Measurements from ENCODE around the gene FRG2. TPM values are rescaled to one million over a fixed set of nuclear protein-coding genes. Genes with fewer than 3 reads are reported as not detected.
A peak's percentile ranks its signal among the peaks of the same experiment; 100 is the strongest.
"Not testable (repeated sequence)": the region's sequence is repeated elsewhere in the genome, so short reads cannot be mapped to it uniquely, and the experiment has no call there.

The FRG2 gene
- polyA plus RNA-seq, 1 donor (not counting 4 experiments of a cell fraction or from before 2014, with no cell fraction given) = not detected

DNA sequence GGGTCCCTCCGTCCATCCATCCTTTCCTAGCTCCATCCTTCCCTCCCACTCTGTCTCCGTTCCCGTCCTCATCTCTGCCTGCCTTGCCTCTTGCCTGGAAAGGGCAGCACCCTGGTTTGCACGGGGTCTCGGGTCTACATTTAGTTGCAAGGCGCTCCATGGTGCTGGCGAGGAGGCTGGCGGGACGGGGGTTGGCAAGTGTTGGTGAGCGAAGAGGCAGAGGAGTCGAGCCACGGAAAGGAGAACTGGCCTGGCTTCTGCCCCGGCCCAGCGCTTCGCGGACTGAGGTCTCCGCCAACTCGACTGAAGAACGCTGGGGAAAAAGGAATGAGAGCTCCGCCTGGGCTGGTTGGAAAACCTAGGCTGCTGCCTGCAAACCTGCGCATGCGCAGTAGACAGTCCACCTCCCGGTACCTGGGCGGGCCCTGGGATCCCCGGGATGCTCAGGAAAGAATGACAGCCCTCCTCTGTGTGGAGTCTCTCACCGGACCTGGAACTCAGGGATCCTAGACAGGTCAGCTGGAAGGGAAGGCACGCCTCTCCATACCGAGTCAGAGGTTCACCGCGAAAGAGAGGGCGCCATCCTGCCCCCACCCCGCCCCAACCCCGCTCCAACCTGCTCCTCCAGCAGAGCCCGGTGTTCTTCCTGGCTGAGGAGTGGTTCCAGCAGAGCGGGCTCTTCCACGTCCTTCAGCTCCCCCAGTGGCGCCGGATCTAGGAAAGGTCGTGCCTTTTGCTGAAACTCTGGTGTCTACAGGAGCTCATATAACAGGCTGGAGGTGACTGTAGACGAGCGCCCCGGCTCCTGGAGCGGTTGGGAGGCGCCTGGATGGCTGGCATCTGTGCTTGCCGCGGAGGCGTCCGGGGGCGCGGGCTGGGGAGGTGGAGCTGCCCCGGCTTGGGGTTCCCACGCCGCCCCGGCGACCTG lies 6.0 kb downstream of the FRG2 start:
- no peaks in the 10 kb centered on the region for H3K4me1 ChIP-seq (ENCODE audit: control insufficient read depth, extremely low read depth, insufficient read depth, low read length)
- H3K79me2 ChIP-seq (ENCODE audit: control insufficient read depth, insufficient read depth, low read length) = no peaks in the 10 kb centered on the region
- no peak overlapping the region for H3K9ac ChIP-seq (ENCODE audit: control insufficient read depth, extremely low read depth, insufficient read depth, low read length)
- no peaks in the 10 kb centered on the region for H3K9me1 ChIP-seq (ENCODE audit: control insufficient read depth, extremely low read depth, insufficient read depth, low read length)
- H3K27me3 ChIP-seq (ENCODE audit: control insufficient read depth, extremely low read depth, insufficient read depth, low read length) = peaks cover 54% of the 10 kb centered on the region
- peaks cover 4% of the 10 kb centered on the region for H3K9me3 ChIP-seq (ENCODE audit: control insufficient read depth, low read depth, low read length)
- H3K36me3 ChIP-seq (ENCODE audit: control insufficient read depth in 2 of 2, extremely low read depth in 1 of 2, insufficient read depth in 2 of 2, low read length in 2 of 2) = no peaks in the 10 kb centered on the region
- H2AFZ ChIP-seq (ENCODE audit: control insufficient read depth, low read length) = no peak overlapping the region
- H3K4me2 ChIP-seq (ENCODE audit: control insufficient read depth, extremely low read depth, insufficient read depth, low read depth, low read length) = peak overlapping the region; percentile 58
- DNase-seq (ENCODE audit: low read depth, low spot score) (no peak), FAIRE-seq (no peak)
- no peak overlapping the region for H3K4me3 ChIP-seq (ENCODE audit: control insufficient read depth in 2 of 3, extremely low read depth in 1 of 3, insufficient read depth in 2 of 3, low read depth in 1 of 3, low read length in 3 of 3)
- no peak overlapping the region for H3K27ac ChIP-seq (ENCODE audit: control insufficient read depth, insufficient read depth, low read length)
- TF ChIP-seq EZH2 (IDR thresholded peaks at IDR 0.05; ENCODE audit: low read length) = no peak
- TF ChIP-seq, protein P1, sequence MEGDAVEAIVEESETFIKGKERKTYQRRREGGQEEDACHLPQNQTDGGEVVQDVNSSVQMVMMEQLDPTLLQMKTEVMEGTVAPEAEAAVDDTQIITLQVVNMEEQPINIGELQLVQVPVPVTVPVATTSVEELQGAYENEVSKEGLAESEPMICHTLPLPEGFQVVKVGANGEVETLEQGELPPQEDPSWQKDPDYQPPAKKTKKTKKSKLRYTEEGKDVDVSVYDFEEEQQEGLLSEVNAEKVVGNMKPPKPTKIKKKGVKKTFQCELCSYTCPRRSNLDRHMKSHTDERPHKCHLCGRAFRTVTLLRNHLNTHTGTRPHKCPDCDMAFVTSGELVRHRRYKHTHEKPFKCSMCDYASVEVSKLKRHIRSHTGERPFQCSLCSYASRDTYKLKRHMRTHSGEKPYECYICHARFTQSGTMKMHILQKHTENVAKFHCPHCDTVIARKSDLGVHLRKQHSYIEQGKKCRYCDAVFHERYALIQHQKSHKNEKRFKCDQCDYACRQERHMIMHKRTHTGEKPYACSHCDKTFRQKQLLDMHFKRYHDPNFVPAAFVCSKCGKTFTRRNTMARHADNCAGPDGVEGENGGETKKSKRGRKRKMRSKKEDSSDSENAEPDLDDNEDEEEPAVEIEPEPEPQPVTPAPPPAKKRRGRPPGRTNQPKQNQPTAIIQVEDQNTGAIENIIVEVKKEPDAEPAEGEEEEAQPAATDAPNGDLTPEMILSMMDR (optimal IDR thresholded peaks at IDR 0.05 in 1 of 3, IDR thresholded peaks at IDR 0.05 in 1 of 3, conservative IDR thresholded peaks at IDR 0.05 in 1 of 3; ENCODE audit: extremely low read depth in 1 of 3, insufficient read depth in 2 of 3, low read length in 3 of 3) = no peak
- dilution Hi-C loops (cut with MboI; ENCODE audit: extremely low pct_ligation_motif_present, low sequenced_read_pairs) = no loop called here
- H4K20me1 ChIP-seq (ENCODE audit: control insufficient read depth, extremely low read depth, insufficient read depth, low read length) = no peaks in the 10 kb centered on the region

DNA sequence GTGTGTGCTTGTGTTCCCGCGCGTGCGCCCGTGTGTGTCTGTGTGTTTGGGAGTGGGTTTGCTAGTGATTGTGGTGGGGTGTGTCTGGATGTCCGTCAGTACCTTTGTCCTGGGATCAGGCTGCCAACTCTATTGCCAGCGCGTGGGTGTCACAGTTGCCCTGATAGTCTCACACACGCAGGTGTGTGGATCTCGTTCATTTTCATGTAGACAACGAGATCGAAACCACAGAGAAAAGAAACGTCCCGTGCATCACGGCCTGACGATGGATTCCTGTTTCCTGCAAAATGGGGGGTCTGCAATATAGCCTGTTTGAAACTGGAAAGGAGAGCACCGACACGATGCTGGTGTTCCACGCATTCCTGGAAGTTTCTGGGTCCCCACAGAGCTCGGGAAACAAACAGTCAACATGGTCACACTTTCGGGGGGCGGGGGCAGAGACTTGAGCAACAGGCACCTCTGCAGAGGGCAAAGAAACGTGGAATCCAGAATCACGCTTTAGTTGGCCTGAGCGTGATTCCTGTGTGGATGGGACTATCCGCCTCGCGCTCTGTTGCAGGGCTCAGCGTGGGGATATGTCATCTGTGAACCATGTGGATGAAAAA lies 7.1 kb downstream of the FRG2 start:
- H3K9me1 ChIP-seq (ENCODE audit: control insufficient read depth, extremely low read depth, insufficient read depth, low read length); dilution Hi-C loops (cut with MboI; ENCODE audit: extremely low pct_ligation_motif_present, low sequenced_read_pairs); H3K9me3 ChIP-seq (ENCODE audit: control insufficient read depth, low read depth, low read length); H3K4me2 ChIP-seq (ENCODE audit: control insufficient read depth, extremely low read depth, insufficient read depth, low read depth, low read length); DNase-seq (ENCODE audit: low read depth, low spot score); H2AFZ ChIP-seq (ENCODE audit: control insufficient read depth, low read length); H3K36me3 ChIP-seq (ENCODE audit: control insufficient read depth in 2 of 2, extremely low read depth in 1 of 2, insufficient read depth in 2 of 2, low read length in 2 of 2); H3K9ac ChIP-seq (ENCODE audit: control insufficient read depth, extremely low read depth, insufficient read depth, low read length); H3K4me3 ChIP-seq (ENCODE audit: control insufficient read depth in 2 of 3, extremely low read depth in 1 of 3, insufficient read depth in 2 of 3, low read depth in 1 of 3, low read length in 3 of 3); H4K20me1 ChIP-seq (ENCODE audit: control insufficient read depth, extremely low read depth, insufficient read depth, low read length); H3K27ac ChIP-seq (ENCODE audit: control insufficient read depth, insufficient read depth, low read length); H3K79me2 ChIP-seq (ENCODE audit: control insufficient read depth, insufficient read depth, low read length); H3K4me1 ChIP-seq (ENCODE audit: control insufficient read depth, extremely low read depth, insufficient read depth, low read length): not testable (repeated sequence)
- H3K27me3 ChIP-seq (ENCODE audit: control insufficient read depth, extremely low read depth, insufficient read depth, low read length) = peaks cover 65% of the 10 kb centered on the region
- peak; percentile 41 for FAIRE-seq
